GM23338 (cell line): ENCODE results near the gene CIDEA. TPM values are rescaled to one million over a fixed set of nuclear protein-coding genes. Genes with fewer than 3 reads are reported as not detected.

Experiments
- ATAC-seq: fragments of 200-7000 bp; cut with Tn5 transposase; 3 replicates; pipeline ENCODE4 v1.9.1; 2020
- DNase-seq: peaks from one replicate; pipeline ENCODE4 v3.0.0-alpha.2; 2015; ENCODE audit warnings: low spot score
- H2AFZ ChIP-seq: fragments of 200-600 bp; sonication (generic); 2 replicates; pipeline ENCODE4 v1.8.0; 2016; ENCODE audit warnings: antibody characterized with exemption, mild to moderate bottlenecking, moderate library complexity
- H3F3A ChIP-seq: fragments of 200-600 bp; sonication (generic); replicated peaks from 2 replicates; pipeline ENCODE4 v1.8.0; 2017; ENCODE audit warnings: antibody characterized with exemption, mixed run types, low read depth
- H3K27ac ChIP-seq: fragments of 200-600 bp; sonication (generic); 2 replicates; pipeline ENCODE4 v1.6.1; 2016; ENCODE audit warnings: low read depth
- H3K27me3 ChIP-seq: fragments of 200-600 bp; sonication (generic); 2 replicates; pipeline ENCODE4 v1.8.0; 2016; ENCODE audit warnings: mild to moderate bottlenecking, mixed run types, moderate library complexity; ENCODE audit not compliant: insufficient read depth
- H3K36me3 ChIP-seq: fragments of 200-600 bp; sonication (generic); 2 replicates; pipeline ENCODE4 v1.8.0; 2016; ENCODE audit warnings: mild to moderate bottlenecking; ENCODE audit not compliant: insufficient read depth
- H3K4me1 ChIP-seq: fragments of 200-600 bp; sonication (generic); 2 replicates; pipeline ENCODE4 v1.8.0; 2016; ENCODE audit warnings: mild to moderate bottlenecking, moderate library complexity; ENCODE audit not compliant: insufficient read depth
- H3K4me2 ChIP-seq: fragments of 200-600 bp; sonication (generic); 2 replicates; pipeline ENCODE4 v1.7.1; 2017; ENCODE audit warnings: mixed run types
- H3K4me3 ChIP-seq: fragments of 200-600 bp; sonication (generic); 2 replicates; pipeline ENCODE4 v1.6.1; 2016; ENCODE audit warnings: mixed run types
- H3K79me2 ChIP-seq: fragments of 200-600 bp; sonication (generic); replicated peaks from 2 replicates; pipeline ENCODE4 v1.8.0; 2017; ENCODE audit warnings: mild to moderate bottlenecking; ENCODE audit not compliant: insufficient read depth
- H3K9me2 ChIP-seq: fragments of 200-600 bp; sonication (generic); 2 replicates; pipeline ENCODE4 v1.8.0; 2017; ENCODE audit not compliant: insufficient read depth
- H4K20me1 ChIP-seq: fragments of 200-600 bp; sonication (generic); replicated peaks from 2 replicates; pipeline ENCODE4 v1.8.0; 2017; ENCODE audit warnings: mild to moderate bottlenecking; ENCODE audit not compliant: insufficient read depth
- H3K27ac Mint-ChIP-seq: 2 replicates; pipeline ENCODE4 v1.8.0; 2020; ENCODE audit warnings: inconsistent platforms, mild to moderate bottlenecking, moderate library complexity, mixed read lengths
- H3K27me3 Mint-ChIP-seq: 3 replicates; pipeline ENCODE4 v1.8.0; 2022; ENCODE audit warnings: low read depth, mild to moderate bottlenecking, moderate library complexity, mixed read lengths, inconsistent platforms; ENCODE audit not compliant: insufficient read depth, poor library complexity
- H3K36me3 Mint-ChIP-seq: 3 replicates; pipeline ENCODE4 v1.8.0; 2021; ENCODE audit warnings: low read depth, mild to moderate bottlenecking, inconsistent platforms, moderate library complexity, mixed read lengths
- H3K4me1 Mint-ChIP-seq: 3 replicates; pipeline ENCODE4 v1.8.0; 2020; ENCODE audit warnings: mild to moderate bottlenecking, inconsistent platforms, mixed read lengths
- H3K4me3 Mint-ChIP-seq: 3 replicates; pipeline ENCODE4 v1.8.0; 2021; ENCODE audit warnings: moderate library complexity, mild to moderate bottlenecking, inconsistent platforms, mixed read lengths
- H3K9me3 Mint-ChIP-seq: 3 replicates; pipeline ENCODE4 v1.8.0; 2020; ENCODE audit warnings: moderate library complexity, mild to moderate bottlenecking, inconsistent platforms, mixed read lengths
- CREB1 ChIP-seq: fragments of 250-450 bp; sonication (Bioruptor Pico); IDR thresholded peaks from 2 replicates; pipeline ENCODE4 v1.5.0; 2020; ENCODE audit warnings: low read depth, mild to moderate bottlenecking, moderate library complexity
- ETS1 ChIP-seq: IDR thresholded peaks from 2 replicates; pipeline ENCODE4 v1.6.1; 2016; ENCODE audit warnings: antibody characterized with exemption
- EZH2 ChIP-seq: fragments of 200-600 bp; sonication (generic); IDR thresholded peaks from one replicate; pipeline ENCODE4 v1.8.0; 2017; ENCODE audit warnings: antibody characterized with exemption, mild to moderate bottlenecking, low read depth; ENCODE audit not compliant: unreplicated experiment
- EZH2phosphoT487 ChIP-seq: fragments of 200-600 bp; sonication (generic); IDR thresholded peaks from one replicate; pipeline ENCODE4 v1.8.1; 2018; ENCODE audit warnings: antibody characterized with exemption; ENCODE audit not compliant: unreplicated experiment
- JUNB ChIP-seq: IDR thresholded peaks from one replicate; pipeline ENCODE4 v1.6.1; 2016; ENCODE audit warnings: antibody characterized with exemption; ENCODE audit not compliant: unreplicated experiment
- NANOG ChIP-seq: IDR thresholded peaks from 2 replicates; pipeline ENCODE4 v1.6.1; 2016; ENCODE audit warnings: antibody characterized with exemption, borderline replicate concordance
- POLR2AphosphoS5 ChIP-seq: IDR thresholded peaks from 2 replicates; pipeline ENCODE4 v1.6.1; 2016; ENCODE audit warnings: antibody characterized with exemption, low read depth
- ZNF331 ChIP-seq: fragments of 250-450 bp; sonication (Bioruptor Pico); IDR thresholded peaks from 2 replicates; pipeline ENCODE4 v1.5.0; 2020; ENCODE audit warnings: low read depth, mild to moderate bottlenecking, moderate library complexity
- polyA plus RNA-seq: library from polyadenylated mRNA; unstranded; fragments of >200 nt; fragmentation: Nextera tagmentation; extraction: Ambion mirVana; gene quantifications from 2 replicates; pipeline ENCODE4 v1.2.1, GENCODE V29; 2016
- total RNA-seq: library from RNA; depleted of rRNA; stranded (reverse); fragments of >200 nt; shearing (Covaris generic); gene quantifications from 2 replicates; pipeline ENCODE4 v1.2.3, GENCODE V29; 2014
- TF ChIP-seq, protein P1 (sequence below), 2 experiments: fragments of 200-600 bp in 1 of 2; sonication (generic) in 1 of 2; conservative IDR thresholded peaks; 2 replicates each; pipeline versions ENCODE4 v1.5.1 to v1.6.1; 2016 to 2017; ENCODE audit warnings: antibody characterized with exemption in 2 of 2, low read depth in 2 of 2, mild to moderate bottlenecking in 2 of 2, moderate library complexity in 1 of 2
- TF ChIP-seq, protein P2 (sequence below): fragments of 250-450 bp; sonication (Bioruptor Pico); IDR thresholded peaks from 2 replicates; pipeline ENCODE4 v1.5.0; 2020; ENCODE audit warnings: mild to moderate bottlenecking, moderate library complexity

CIDEA gene
- total and polyA plus RNA-seq, 2 experiments from 2014 or later, result 0.45 TPM; not detected in 1

GRCh38 chr18:12307701-12308385, 53.7 kb downstream of the CIDEA start, which contains the start of gene TUBB6:
Gene TUBB6 (plus strand): TSS chr18:12308241. CDS start chr18:12308293, 52 bp downstream.
- peaks cover 32% of the 10 kb centered on the region for H3K27me3 ChIP-seq
- H3F3A ChIP-seq, result peaks cover 21% of the 10 kb centered on the region
- peak within 1 kb of the TSS; percentile 69; the same call in 1 of the 2 replicates for H3K27ac ChIP-seq
- TF ChIP-seq EZH2phosphoT487 (no peak), ZNF331 (CRISPR knock-in tag) (no peak), POLR2AphosphoS5 (peak; percentile 74), NANOG (no peak), EZH2 (no peak)
- TF ChIP-seq, protein P1, sequence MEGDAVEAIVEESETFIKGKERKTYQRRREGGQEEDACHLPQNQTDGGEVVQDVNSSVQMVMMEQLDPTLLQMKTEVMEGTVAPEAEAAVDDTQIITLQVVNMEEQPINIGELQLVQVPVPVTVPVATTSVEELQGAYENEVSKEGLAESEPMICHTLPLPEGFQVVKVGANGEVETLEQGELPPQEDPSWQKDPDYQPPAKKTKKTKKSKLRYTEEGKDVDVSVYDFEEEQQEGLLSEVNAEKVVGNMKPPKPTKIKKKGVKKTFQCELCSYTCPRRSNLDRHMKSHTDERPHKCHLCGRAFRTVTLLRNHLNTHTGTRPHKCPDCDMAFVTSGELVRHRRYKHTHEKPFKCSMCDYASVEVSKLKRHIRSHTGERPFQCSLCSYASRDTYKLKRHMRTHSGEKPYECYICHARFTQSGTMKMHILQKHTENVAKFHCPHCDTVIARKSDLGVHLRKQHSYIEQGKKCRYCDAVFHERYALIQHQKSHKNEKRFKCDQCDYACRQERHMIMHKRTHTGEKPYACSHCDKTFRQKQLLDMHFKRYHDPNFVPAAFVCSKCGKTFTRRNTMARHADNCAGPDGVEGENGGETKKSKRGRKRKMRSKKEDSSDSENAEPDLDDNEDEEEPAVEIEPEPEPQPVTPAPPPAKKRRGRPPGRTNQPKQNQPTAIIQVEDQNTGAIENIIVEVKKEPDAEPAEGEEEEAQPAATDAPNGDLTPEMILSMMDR (conservative IDR thresholded peaks at IDR 0.05; ENCODE audit: low read depth in 2 of 2), result no peak
- H3K79me2 ChIP-seq, result peaks cover 40% of the 10 kb centered on the region
- peaks cover 28% of the 10 kb centered on the region for H3K4me1 ChIP-seq
- H3K4me3 ChIP-seq, result peak within 1 kb of the TSS; percentile 95
- H4K20me1 ChIP-seq, result no peaks in the 10 kb centered on the region; the same call in 1 of the 2 replicates
- H3K4me2 ChIP-seq, result peak within 1 kb of the TSS; percentile 96
- H3K27me3 Mint-ChIP-seq, result peaks cover 41% of the 10 kb centered on the region
- peaks cover 34% of the 10 kb centered on the region for H3K4me1 Mint-ChIP-seq
- no peaks in the 10 kb centered on the region for H3K9me2 ChIP-seq
- H3K27ac Mint-ChIP-seq, result no peak within 1 kb of the TSS
- peaks cover 33% of the 10 kb centered on the region for H3K36me3 Mint-ChIP-seq
- H3K4me3 Mint-ChIP-seq, result peak within 1 kb of the TSS; percentile 79
- DNase-seq, result peak; percentile 78
- H2AFZ ChIP-seq, result peak within 1 kb of the TSS; percentile 66
- peak; percentile 50 for ATAC-seq
- H3K36me3 ChIP-seq, result peaks cover 27% of the 10 kb centered on the region
- peaks cover 11% of the 10 kb centered on the region; the same call in 2 of the 3 replicates for H3K9me3 Mint-ChIP-seq

DNA sequence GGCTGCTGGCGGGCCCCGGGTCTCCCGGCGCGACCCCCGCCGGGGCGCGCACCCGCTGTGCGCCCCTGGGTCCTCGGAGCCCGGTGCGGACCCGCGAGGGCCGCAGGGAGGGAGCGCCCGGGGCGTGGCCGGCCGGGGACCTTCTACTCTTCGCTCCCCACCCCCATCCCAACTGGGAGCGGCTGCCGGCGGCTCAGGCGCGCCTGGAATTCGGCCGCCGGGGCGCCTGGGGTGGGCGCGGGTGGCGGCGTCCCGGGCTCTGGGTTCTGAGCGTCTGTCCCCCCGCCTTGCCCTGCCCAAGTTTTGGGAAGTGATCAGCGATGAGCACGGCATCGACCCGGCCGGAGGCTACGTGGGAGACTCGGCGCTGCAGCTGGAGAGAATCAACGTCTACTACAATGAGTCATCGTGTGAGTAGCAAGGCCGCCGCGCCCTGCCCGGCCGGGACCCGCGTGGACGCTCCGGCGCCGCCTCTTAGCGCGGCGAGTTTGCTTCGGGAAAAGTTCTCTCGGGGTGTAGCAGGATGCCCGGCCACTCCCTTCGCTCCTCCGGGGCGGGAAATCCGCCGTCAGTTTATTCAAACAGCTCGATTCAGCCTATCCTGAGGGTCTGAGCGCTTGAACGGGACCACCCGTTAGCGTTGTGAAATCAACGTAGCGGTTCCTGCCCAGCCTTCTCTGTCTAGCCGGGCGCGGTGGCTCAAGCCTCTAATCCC, 54.4 kb downstream of the CIDEA start:
- H3K4me3 ChIP-seq, result peak overlapping the region; percentile 95
- Mint-ChIP-seq H3K4me3 (peak overlapping the region; percentile 79), H3K9me3 (peaks cover 11% of the 10 kb centered on the region; the same call in 2 of the 3 replicates), H3K4me1 (peaks cover 40% of the 10 kb centered on the region), H3K27ac (no peak overlapping the region), H3K27me3 (peaks cover 41% of the 10 kb centered on the region), H3K36me3 (peaks cover 40% of the 10 kb centered on the region)
- peak overlapping the region; percentile 66; the same call in 1 of the 2 replicates for H2AFZ ChIP-seq
- DNase-seq, result peak; percentile 83
- peaks cover 31% of the 10 kb centered on the region for H3K4me1 ChIP-seq
- H3F3A ChIP-seq, result peaks cover 21% of the 10 kb centered on the region
- H4K20me1 ChIP-seq, result peaks cover 5% of the 10 kb centered on the region; the same call in 1 of the 2 replicates
- H3K9me2 ChIP-seq, result no peaks in the 10 kb centered on the region
- H3K36me3 ChIP-seq, result peaks cover 27% of the 10 kb centered on the region
- ATAC-seq, result peak; percentile 60
- peaks cover 43% of the 10 kb centered on the region for H3K79me2 ChIP-seq
- peaks cover 32% of the 10 kb centered on the region for H3K27me3 ChIP-seq
- peak overlapping the region; percentile 92 for H3K4me2 ChIP-seq
- peak overlapping the region; percentile 69; the same call in 1 of the 2 replicates for H3K27ac ChIP-seq
- TF ChIP-seq, protein P2, sequence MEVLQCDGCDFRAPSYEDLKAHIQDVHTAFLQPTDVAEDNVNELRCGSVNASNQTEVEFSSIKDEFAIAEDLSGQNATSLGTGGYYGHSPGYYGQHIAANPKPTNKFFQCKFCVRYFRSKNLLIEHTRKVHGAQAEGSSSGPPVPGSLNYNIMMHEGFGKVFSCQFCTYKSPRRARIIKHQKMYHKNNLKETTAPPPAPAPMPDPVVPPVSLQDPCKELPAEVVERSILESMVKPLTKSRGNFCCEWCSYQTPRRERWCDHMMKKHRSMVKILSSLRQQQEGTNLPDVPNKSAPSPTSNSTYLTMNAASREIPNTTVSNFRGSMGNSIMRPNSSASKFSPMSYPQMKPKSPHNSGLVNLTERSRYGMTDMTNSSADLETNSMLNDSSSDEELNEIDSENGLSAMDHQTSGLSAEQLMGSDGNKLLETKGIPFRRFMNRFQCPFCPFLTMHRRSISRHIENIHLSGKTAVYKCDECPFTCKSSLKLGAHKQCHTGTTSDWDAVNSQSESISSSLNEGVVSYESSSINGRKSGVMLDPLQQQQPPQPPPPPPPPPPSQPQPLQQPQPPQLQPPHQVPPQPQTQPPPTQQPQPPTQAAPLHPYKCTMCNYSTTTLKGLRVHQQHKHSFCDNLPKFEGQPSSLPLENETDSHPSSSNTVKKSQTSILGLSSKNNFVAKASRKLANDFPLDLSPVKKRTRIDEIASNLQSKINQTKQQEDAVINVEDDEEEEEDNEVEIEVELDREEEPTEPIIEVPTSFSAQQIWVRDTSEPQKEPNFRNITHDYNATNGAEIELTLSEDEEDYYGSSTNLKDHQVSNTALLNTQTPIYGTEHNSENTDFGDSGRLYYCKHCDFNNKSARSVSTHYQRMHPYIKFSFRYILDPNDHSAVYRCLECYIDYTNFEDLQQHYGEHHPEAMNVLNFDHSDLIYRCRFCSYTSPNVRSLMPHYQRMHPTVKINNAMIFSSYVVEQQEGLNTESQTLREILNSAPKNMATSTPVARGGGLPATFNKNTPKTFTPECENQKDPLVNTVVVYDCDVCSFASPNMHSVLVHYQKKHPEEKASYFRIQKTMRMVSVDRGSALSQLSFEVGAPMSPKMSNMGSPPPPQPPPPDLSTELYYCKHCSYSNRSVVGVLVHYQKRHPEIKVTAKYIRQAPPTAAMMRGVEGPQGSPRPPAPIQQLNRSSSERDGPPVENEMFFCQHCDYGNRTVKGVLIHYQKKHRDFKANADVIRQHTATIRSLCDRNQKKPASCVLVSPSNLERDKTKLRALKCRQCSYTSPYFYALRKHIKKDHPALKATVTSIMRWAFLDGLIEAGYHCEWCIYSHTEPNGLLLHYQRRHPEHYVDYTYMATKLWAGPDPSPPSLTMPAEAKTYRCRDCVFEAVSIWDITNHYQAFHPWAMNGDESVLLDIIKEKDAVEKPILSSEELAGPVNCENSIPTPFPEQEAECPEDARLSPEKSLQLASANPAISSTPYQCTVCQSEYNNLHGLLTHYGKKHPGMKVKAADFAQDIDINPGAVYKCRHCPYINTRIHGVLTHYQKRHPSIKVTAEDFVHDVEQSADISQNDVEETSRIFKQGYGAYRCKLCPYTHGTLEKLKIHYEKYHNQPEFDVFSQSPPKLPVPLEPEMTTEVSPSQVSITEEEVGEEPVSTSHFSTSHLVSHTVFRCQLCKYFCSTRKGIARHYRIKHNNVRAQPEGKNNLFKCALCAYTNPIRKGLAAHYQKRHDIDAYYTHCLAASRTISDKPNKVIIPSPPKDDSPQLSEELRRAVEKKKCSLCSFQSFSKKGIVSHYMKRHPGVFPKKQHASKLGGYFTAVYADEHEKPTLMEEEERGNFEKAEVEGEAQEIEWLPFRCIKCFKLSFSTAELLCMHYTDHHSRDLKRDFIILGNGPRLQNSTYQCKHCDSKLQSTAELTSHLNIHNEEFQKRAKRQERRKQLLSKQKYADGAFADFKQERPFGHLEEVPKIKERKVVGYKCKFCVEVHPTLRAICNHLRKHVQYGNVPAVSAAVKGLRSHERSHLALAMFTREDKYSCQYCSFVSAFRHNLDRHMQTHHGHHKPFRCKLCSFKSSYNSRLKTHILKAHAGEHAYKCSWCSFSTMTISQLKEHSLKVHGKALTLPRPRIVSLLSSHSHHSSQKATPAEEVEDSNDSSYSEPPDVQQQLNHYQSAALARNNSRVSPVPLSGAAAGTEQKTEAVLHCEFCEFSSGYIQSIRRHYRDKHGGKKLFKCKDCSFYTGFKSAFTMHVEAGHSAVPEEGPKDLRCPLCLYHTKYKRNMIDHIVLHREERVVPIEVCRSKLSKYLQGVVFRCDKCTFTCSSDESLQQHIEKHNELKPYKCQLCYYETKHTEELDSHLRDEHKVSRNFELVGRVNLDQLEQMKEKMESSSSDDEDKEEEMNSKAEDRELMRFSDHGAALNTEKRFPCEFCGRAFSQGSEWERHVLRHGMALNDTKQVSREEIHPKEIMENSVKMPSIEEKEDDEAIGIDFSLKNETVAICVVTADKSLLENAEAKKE, result no peak
- no peak for TF ChIP-seq JUNB
- TF ChIP-seq ETS1, result no peak
- TF ChIP-seq CREB1, result no peak
- TF ChIP-seq ZNF331 (CRISPR knock-in tag), result no peak
- no peak for TF ChIP-seq EZH2phosphoT487
- TF ChIP-seq NANOG, result no peak
